ENCODE measurements around the gene APOBEC2.
A peak's percentile ranks its signal among the peaks of the same experiment; 100 is the strongest.

The APOBEC2 gene

DNA sequence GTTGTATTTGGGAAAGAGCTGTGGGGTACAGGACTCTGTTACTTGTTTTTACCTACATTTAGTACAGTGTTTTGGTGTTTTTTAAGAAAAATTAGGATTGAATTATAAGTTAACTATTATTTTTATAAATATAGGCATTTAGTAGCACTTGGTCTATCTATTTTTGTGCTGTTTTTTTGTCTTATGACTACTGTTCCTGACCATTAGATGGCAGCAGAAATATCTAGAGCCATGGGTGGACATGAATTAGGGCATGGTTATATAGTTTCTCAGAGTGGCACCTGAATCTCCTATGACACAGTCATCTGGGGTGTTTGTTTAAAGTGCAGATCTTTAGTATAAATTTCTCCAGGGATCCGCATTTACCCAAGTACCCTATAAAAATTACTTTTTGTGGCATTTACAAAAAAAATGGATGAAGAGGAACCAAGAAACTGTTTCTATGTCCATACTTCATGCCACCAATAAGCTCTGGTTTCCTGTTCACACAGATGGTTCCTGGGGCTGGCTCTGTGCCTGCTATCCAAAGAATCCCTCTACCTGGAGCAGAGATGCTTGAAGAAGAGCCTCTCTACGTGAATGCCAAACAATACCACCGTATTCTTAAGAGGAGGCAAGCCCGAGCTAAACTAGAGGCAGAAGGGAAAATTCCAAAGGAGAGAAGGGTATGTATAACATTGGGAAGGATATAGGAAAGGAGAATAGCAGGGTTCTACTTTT lies 39.6 kb downstream of the APOBEC2 start:
- peak; percentile 30 for DNase-seq

DNA sequence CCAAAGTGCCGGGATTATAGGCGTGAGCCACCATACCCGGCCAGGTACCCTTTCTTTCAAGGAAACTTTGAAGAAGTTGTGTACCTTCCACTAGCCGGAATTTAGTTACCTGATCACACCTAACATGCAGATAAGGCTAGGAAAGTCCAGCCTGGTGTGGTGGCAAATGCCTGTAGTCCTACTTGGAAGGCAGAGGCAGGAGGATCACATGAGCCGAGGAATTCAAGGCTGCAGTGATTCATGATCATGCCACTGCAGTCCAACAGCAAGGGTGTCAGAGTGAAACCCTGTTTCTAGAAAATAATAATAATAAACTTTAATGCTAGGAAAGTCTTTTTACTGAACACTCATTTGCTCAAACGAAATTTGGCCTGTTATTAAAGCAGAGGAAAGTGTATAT lies 40.7 kb downstream of the APOBEC2 start:
- DNase-seq, result no peak

DNA sequence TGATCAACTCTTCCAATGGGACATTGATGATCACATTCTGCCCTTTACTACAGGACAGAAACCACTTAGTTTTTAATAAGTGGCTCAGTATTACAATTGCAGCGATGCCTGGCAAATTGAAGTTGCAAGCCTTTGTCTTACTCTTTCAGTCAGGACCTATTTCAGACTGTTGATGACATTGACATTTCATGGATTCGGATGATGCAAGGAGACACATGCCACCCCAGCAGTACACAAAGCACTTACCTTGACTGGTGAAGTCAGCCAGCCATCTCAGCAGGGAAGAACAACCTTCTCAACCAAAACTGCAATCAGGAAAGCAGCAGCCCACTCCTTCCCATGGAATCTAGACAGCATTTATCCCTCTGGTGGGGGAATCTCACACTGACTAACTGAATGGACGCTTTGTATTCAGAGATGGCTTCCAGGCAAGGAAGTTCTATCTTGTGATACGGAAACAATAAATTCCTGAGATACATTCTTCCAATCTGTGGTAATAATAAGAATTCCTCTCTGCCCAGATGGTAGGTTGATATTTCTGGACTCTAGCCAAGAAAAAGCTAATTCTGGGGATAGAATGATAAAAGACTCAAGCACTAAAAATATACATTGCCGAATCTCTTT lies 44.6 kb downstream of the APOBEC2 start:
- no peak for DNase-seq

DNA sequence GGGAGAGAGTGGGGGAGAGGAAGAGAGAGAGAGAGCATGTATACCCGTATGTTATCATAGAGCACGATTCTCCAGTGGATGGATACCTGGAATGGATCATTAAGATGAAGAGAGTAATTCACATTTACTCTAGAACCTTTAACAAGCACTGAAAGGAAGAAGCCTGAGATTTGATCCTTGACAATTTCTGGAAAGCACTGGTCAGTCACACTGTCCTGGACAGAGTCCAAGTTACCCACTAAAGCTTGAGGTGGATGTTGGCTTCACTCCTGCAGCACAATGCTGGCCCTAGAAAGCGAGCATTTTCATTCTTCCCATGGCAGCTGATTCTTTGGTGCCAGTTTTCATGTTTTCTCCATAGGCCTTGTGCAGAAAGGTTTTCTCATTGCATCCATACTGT lies 45.4 kb downstream of the APOBEC2 start:
- DNase-seq, result no peak

DNA sequence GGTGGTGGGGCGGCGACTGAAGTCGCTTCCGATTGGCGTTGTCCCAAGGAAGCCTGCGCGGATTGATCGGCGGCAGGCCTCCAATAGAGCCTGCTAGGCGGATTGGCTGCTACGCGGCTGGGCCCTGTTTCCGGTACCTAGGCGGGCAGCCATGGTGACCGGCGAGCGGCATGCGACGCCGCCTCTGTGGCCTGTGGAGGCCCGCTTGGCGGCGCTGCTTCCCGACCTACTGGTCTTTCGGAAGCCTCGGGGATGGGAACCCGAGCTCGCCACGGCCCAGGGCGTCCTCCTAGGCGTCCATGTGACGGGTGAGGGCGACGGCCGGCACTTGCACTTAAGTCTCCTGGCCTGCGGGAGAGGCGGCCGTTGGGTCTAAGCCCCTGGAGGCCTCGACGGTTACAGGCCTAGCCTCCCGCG lies 47.9 kb downstream of the APOBEC2 start:
- DNase-seq, result no peak

DNA sequence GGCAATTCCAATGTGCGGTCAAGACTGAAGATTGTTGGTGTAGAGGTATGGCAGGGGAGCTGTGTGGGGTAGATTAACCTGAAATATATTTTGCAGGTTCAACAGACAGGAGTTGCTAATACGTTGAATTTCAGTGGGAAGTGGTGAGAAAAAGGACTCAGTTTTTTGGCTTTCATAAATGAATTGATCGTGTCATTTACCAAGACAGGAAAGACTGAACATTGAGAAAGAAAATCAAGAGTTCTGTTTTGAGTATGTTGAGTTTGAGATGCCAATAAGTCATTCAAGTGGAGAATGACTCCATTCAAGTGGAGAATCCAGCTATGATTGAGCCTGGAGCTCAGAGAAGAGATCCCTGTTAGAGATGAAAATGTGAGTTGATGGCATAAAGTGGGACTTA lies 50.8 kb downstream of the APOBEC2 start:
- no peak for DNase-seq

DNA sequence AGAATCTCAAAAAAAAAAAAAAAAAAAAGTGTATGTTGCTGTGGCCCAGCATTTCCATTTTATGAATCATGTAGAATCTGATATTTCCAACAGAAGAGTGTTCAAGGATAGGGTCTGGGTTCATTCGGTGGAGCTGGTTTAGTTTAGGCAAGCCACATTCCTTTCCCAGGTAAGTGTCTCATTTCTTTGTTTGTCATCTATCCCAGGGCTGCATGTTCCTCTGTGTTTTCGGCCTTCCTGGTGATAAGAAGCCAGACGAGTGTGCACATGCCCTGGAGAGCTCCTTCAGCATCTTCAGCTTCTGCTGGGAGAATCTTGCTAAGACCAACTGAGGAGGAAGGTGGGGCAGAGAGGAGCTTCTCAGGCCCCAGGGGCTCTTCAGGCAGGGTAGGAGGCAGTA lies 58.0 kb downstream of the APOBEC2 start:
- no peak for DNase-seq
